NCI-H2029 (cell line): ENCODE data around the gene YJEFN3.
A peak's percentile ranks its signal among the peaks of the same experiment; 100 is the strongest.

Experiments used
- DNase-seq: peaks from one replicate; lab custom pipeline; 2025; lab: John Stamatoyannopoulos, UW

Gene YJEFN3

GRCh38 chr19:19523177-19523576 is 5.5 kb upstream of the YJEFN3 start:
- no peak for DNase-seq

GRCh38 chr19:19524053-19524452 is 4.7 kb upstream of the YJEFN3 start:
- no peak for DNase-seq

- DNase-seq: no peak
Observed at GRCh38 chr19:19525611-19526380, 2.9 kb upstream of the YJEFN3 start.

GRCh38 chr19:19526581-19527370 is 1.9 kb upstream of the YJEFN3 start:
- no peak for DNase-seq

- DNase-seq: no peak
Observed at GRCh38 chr19:19527371-19527656, 1.4 kb upstream of the YJEFN3 start.

GRCh38 chr19:19527674-19528625 is 761 bp upstream of the YJEFN3 start:
- no peak for DNase-seq

GRCh38 chr19:19529783-19530422 is 1.2 kb downstream of the YJEFN3 start:
- DNase-seq: no peak

- DNase-seq: no peak
Observed at GRCh38 chr19:19530423-19530804, 1.7 kb downstream of the YJEFN3 start.

GRCh38 chr19:19530889-19531288 is 2.2 kb downstream of the YJEFN3 start:
- no peak for DNase-seq

- DNase-seq: peak; percentile 47
Observed at GRCh38 chr19:19531951-19532805, 3.5 kb downstream of the YJEFN3 start.

- DNase-seq: no peak
Observed at GRCh38 chr19:19532806-19533701, 4.3 kb downstream of the YJEFN3 start.

GRCh38 chr19:19533841-19534240 is 5.1 kb downstream of the YJEFN3 start:
- no peak for DNase-seq

GRCh38 chr19:19534556-19535265 is 6.0 kb downstream of the YJEFN3 start:
- no peak for DNase-seq

GRCh38 chr19:19535311-19536191 is 6.8 kb downstream of the YJEFN3 start:
- DNase-seq: no peak

- no peak for DNase-seq
Observed at GRCh38 chr19:19537075-19538048, 8.7 kb downstream of the YJEFN3 start.

GRCh38 chr19:19538061-19538784 is 9.5 kb downstream of the YJEFN3 start, which contains the start of gene CILP2:
Gene CILP2 (plus strand): TSS chr19:19538265. CDS start chr19:19538350, 85 bp downstream.
- DNase-seq: no peak
